KMS-11 (cell line): ENCODE data around the gene TMEM154.
A peak's percentile ranks its signal among the peaks of the same experiment; 100 is the strongest.

Experiments used
- H2AFZ ChIP-seq: fragments of 200-600 bp; sonication (generic); 2 replicates; pipeline ENCODE4 v1.6.1; 2016; ENCODE audit warnings: antibody characterized with exemption, mixed run types, low read depth
- H3K27ac ChIP-seq: fragments of 200-600 bp; sonication (generic); 2 replicates; pipeline ENCODE4 v1.6.1; 2016; ENCODE audit warnings: mild to moderate bottlenecking, mixed run types
- H3K27me3 ChIP-seq: fragments of 200-600 bp; sonication (generic); 2 replicates; pipeline ENCODE4 v1.6.1; 2017; ENCODE audit warnings: mild to moderate bottlenecking, low read depth, mixed run types, moderate library complexity; ENCODE audit not compliant: insufficient read depth
- H3K36me3 ChIP-seq: fragments of 200-600 bp; sonication (generic); 2 replicates; pipeline ENCODE4 v1.6.1; 2017; ENCODE audit warnings: mild to moderate bottlenecking, mixed run types; ENCODE audit not compliant: insufficient read depth
- H3K4me1 ChIP-seq: fragments of 200-600 bp; sonication (generic); 2 replicates; pipeline ENCODE4 v1.6.1; 2016; ENCODE audit warnings: mild to moderate bottlenecking, low read depth, mixed run types; ENCODE audit not compliant: poor library complexity, severe bottlenecking
- H3K4me2 ChIP-seq: fragments of 200-600 bp; sonication (generic); 2 replicates; pipeline ENCODE4 v1.7.0; 2016; ENCODE audit warnings: mild to moderate bottlenecking, mixed run types
- H3K4me3 ChIP-seq: fragments of 200-600 bp; sonication (generic); IDR thresholded peaks from 2 replicates; pipeline ENCODE4 v1.6.1; 2017; ENCODE audit warnings: low read depth, low read length, mixed read lengths; ENCODE audit not compliant: insufficient read depth
- H3K79me2 ChIP-seq: fragments of 200-600 bp; sonication (generic); 2 replicates; pipeline ENCODE4 v1.6.1; 2016; ENCODE audit warnings: low read depth, mixed run types; ENCODE audit not compliant: insufficient read depth
- H3K9ac ChIP-seq: fragments of 200-600 bp; sonication (generic); 2 replicates; pipeline ENCODE4 v1.6.1; 2016; ENCODE audit warnings: mild to moderate bottlenecking, mixed run types
- H4K20me1 ChIP-seq: fragments of 200-600 bp; sonication (generic); 2 replicates; pipeline ENCODE4 v1.6.1; 2016; ENCODE audit warnings: mild to moderate bottlenecking, mixed run types; ENCODE audit not compliant: insufficient read depth
- CTCF ChIP-seq: fragments of 200-600 bp; sonication (generic); conservative IDR thresholded peaks from 2 replicates; pipeline ENCODE4 v1.6.1; 2017; ENCODE audit warnings: low read depth, mild to moderate bottlenecking, antibody characterized with exemption, low read length, moderate library complexity, mixed read lengths

The TMEM154 gene

GRCh38 chr4:152699313-152699712 lies 19.5 kb upstream of the TMEM154 start:
- TF ChIP-seq CTCF, result no peak
- Histone ChIP-seq H2AFZ (no peak overlapping the region), H3K79me2 (no peaks in the 10 kb centered on the region), H3K4me3 (no peak overlapping the region), H3K36me3 (no peaks in the 10 kb centered on the region), H3K4me1 (peaks cover 24% of the 10 kb centered on the region), H3K27me3 (no peaks in the 10 kb centered on the region), H3K9ac (no peak overlapping the region), H3K4me2 (no peak overlapping the region), H4K20me1 (no peaks in the 10 kb centered on the region), H3K27ac (no peak overlapping the region)

GRCh38 chr4:152698089-152698499 lies 18.3 kb upstream of the TMEM154 start:
- H3K4me2 ChIP-seq, result no peak overlapping the region
- H3K9ac ChIP-seq, result no peak overlapping the region
- TF ChIP-seq CTCF, result no peak

GRCh38 chr4:152697284-152698088 lies 17.7 kb upstream of the TMEM154 start:
- Histone ChIP-seq H3K36me3 (no peaks in the 10 kb centered on the region), H2AFZ (no peak overlapping the region), H4K20me1 (no peaks in the 10 kb centered on the region), H3K27me3 (no peaks in the 10 kb centered on the region), H3K27ac (no peak overlapping the region), H3K4me1 (peaks cover 24% of the 10 kb centered on the region), H3K9ac (no peak overlapping the region), H3K4me2 (peak overlapping the region; percentile 11; the same call in 1 of the 2 replicates), H3K79me2 (no peaks in the 10 kb centered on the region), H3K4me3 (no peak overlapping the region)
- no peak for TF ChIP-seq CTCF

More at GRCh38 chr4:152698089-152698499, 18.3 kb upstream of the TMEM154 start:
- Histone ChIP-seq H3K4me1 (peaks cover 24% of the 10 kb centered on the region), H3K27me3 (no peaks in the 10 kb centered on the region), H4K20me1 (no peaks in the 10 kb centered on the region), H3K4me3 (no peak overlapping the region), H3K27ac (no peak overlapping the region), H3K79me2 (no peaks in the 10 kb centered on the region), H2AFZ (no peak overlapping the region), H3K36me3 (no peaks in the 10 kb centered on the region)

- peak overlapping the region; percentile 11 for H3K4me2 ChIP-seq
These were observed 17.0 kb upstream of the TMEM154 start for GRCh38 chr4:152696764-152697261.

More at GRCh38 chr4:152696764-152697261, 17.0 kb upstream of the TMEM154 start:
- Histone ChIP-seq H3K4me3 (no peak overlapping the region), H3K9ac (no peak overlapping the region), H3K36me3 (no peaks in the 10 kb centered on the region), H3K79me2 (no peaks in the 10 kb centered on the region), H3K27ac (no peak overlapping the region; the same call in 1 of the 2 replicates), H3K27me3 (no peaks in the 10 kb centered on the region), H3K4me1 (peaks cover 24% of the 10 kb centered on the region), H4K20me1 (no peaks in the 10 kb centered on the region), H2AFZ (peak overlapping the region; percentile 11; the same call in 1 of the 2 replicates)
- TF ChIP-seq CTCF, result no peak
